NCI-H460 (cell line): ENCODE results near the gene ROR1. TPM values are rescaled to one million over a fixed set of nuclear protein-coding genes. Genes with fewer than 3 reads are reported as not detected.

ENCODE experiments used
- DNase-seq: peaks from one replicate; pipeline ENCODE4 v3.0.0-alpha.2; 2016; ENCODE audit warnings: low read depth; ENCODE audit errors: extremely low read depth
- total RNA-seq: library from RNA; depleted of rRNA; stranded (reverse); fragments of >200 nt; shearing (Covaris generic); gene quantifications from 2 replicates; pipeline ENCODE4 v1.2.3, GENCODE V29; 2014

ROR1 gene
- total RNA-seq, 1 experiment from 2014 or later = 1.6 TPM

DNA sequence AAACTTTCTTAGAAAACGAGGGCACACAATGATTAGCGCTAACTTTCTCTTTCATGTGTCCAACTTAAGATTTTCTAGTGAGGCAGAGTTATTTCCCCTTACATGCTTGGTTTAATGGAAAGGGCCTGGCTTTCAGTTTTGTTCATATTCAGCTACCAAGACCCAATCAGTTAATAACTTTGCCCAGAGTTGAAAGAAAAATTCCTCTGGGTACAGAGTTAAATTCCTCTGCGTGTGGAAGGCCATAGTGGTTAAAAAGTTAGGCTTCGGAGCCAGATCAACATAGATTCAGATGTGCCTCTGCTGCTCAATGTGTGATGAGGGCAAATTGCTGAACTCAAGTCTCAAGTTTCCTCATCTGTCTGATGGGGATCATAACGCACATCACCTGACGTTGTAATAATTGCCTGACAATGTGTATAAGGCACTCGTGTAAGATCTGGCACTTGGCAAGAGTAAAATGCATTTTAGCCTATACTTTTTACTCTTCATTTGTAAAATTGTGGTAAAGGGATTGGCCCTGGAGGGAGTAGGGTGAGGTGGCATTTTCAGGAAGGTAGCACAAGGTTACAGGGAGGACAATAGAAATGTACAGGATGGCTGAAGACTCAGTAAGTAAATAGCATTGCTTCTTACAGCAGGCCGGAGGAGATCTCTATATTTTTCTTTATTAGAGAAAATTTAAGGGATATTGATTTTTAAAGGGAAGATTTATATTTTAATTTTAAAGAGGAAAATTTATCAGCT is 103.4 kb downstream of the ROR1 start:
- no peak for DNase-seq

DNA sequence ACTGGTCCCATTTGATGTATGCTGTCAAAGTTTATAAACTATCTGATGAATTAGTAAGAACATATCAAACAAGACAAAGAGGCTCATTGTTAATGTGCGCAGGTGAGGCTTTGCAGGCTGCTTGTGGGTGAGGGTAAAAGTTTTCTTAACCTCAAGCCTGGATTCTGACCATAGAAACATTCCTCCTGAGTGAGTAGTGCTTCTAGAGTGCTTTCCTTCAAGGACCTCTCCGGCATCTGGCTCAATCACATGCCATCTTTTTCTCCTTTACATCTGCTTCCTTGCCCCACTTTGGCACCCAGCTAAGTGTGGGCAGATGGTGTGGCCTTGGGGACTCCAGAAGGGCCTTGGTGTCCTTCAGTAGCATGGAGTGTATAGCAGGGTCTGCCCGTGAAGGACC is 104.0 kb downstream of the ROR1 start:
- no peak for DNase-seq

DNA sequence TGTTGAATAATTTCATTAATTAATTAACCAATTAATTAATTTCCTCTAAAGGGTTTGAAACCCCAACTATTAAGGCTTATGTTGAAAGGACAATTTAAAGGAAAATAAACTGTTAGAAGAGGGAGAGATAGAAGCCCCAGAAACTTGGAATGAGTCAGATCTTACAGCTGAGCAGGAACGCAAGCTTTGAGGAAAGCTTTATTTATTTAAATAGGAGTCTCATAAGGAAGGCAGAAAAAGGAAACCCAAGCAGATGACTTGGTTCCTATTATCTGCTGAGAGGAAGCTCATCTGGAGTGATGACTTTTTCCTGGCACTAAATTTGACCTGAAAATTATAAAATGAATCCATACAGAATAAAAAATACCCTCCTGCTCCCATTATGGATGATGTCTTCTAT is 105.1 kb downstream of the ROR1 start:
- no peak for DNase-seq

DNA sequence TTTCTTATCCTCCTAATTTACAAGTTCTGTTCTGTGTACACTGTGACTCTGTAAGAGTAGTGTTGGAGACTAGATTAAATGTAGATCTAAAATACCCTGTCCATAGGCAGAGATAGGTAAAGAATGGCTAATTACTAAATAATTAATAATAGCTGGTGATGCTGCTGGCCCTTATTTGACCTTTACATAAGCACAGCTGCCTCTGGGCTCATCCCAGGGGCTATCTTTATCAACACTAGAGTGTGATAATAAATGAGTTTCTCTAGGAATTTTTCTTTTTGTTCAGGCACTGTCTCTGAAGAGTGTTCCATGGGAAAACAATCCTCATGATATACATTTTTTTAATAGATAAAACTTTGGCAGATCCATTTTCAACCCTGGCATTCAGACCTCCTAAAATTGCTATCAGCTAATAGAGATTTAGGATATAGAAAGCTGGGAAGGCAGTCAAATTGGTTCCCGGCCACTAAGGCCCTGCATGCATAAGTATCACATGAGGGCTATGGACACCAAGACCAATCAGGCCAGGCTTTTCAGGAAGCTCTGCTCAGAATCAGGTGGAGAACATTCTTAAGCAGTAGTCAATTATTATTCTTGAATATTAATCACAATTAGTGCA is 107.2 kb downstream of the ROR1 start:
- no peak for DNase-seq

DNA sequence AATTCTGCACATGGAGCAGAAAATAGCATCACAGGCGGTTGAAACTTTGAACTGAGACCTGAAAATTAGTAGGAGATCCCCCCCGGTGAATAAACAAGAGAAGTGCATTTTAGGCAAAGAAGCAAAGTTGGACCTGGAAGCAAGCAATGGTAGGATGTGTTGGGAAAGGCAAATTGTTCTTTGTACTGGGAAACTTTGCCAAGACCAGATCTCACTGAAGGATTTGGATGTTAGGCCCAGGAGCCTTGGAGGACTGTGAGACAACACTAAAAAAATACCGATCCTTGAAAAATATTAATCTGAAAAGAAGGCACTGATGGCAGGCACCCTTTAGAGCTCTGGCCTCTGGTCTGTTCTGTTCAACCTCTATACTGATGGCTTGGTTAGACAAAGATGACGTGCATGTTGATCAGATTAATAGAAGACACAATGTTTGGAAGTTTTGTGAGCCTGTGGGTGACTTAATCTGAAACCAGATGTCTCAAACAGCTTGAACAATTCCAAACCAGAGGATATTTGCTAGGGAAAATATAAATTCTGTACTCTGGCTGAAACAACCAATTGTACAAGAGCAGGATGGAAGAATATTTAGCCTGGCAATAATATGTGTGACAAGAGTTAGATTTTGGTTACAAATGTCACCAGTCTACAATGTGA is 108.4 kb downstream of the ROR1 start:
- no peak for DNase-seq

DNA sequence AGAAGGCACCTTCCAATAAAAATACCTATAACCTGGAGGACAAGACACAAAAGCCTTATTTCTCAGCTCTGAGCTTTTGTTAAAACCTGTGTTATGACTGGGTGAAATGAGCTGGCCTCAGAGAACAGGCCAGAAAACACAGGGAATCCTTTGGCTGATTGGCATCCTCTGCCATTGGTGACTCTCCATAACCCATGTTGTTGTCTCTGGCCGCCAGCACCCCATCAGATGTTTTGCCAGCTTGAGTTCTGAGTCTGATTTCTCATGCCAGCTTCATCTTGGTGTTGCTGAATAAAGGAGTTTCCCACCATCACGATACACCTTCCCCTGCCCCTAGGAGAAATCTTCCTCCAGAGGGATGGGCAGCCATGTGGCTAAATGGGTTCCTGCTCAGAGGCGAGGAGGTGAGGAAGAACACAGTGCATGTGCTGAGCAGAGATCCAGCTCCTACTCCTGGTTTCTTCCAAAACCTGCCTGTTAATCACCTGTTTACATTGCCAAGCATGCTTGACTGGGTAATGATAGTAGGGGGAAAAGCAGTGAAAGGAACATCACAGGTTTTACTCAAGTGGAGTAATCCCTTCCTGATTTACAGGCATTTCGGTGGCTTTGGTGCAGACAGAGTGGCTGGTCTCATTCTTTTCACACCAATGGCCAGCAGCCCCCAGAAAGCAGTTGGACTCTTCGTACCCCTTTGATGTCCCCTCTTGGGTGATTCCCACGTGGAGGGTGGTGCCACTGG is 109.8 kb downstream of the ROR1 start:
- DNase-seq = no peak

DNA sequence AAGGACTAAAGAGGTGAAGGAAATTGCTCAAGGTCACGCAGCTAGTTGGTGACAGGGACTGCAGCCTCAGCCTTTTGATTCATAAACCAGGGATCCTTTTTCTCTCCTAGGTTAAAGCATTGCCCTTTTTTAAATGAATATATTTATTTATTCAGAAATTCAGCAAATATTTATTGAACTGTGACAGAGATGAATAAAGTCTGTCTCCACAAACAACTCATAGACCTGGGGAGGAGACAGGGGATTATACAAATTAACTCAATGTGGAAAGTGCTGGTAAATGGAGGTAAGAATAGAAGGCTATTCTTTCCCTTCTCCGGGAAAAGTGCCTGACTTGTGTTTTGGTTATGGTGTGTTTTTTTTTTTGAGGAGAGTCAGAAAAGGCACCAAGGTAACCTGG is 110.7 kb downstream of the ROR1 start:
- no peak for DNase-seq

DNA sequence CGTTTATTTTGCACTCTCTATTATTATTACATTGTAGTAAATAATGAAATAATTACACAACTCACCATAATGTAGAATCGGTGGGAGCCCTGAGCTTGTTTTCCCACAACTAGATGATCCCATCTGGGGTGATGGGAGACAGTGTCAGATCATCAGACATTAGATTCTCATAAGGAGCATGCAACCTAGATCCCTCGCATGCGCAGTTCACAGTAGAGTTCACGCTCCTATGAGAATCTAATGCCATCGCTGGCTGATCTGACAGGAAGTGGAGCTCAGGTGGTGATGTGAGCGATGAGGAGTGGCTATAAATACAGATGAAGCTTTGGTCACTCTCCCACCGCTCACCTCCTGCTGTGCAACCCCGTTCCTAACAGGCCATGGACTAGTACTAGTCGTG is 112.1 kb downstream of the ROR1 start:
- DNase-seq = no peak

DNA sequence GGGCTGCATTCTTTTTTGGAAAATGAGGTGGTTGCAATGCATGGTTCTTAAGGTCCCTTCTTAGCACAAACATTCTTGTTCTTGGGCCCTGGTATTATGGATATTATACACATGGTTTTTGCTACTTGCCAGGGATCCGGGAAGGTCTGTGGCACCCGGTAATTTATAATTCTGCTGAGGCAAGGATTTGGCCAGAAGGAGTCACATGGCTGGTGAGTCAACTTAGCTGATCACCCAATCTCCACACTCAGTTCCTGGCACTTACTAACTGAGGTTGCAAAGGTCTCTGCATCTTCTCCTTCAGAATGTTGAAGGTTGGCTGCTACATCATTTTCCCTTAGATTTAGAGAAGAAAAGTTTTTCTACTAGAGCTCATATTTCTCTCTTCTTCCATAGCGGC is 112.5 kb downstream of the ROR1 start:
- no peak for DNase-seq

DNA sequence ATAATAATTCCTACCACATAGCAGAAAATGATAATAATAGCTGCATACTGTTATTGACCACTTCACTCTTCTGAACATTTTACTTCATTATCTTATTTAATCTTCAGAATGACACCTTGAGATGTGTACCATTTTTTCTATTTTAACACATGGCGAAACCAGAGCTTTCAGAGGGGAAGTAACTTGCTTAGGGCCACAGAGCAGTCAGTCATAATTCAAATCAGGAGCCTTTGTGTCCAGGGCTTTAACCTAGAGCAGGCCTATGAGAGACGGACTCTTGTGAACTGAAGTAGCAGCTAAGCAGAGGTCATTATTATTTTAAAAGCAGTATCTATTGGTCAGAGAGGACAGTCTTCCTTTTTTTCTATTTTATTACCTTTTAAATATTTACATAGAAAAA is 114.0 kb downstream of the ROR1 start:
- DNase-seq = no peak

DNA sequence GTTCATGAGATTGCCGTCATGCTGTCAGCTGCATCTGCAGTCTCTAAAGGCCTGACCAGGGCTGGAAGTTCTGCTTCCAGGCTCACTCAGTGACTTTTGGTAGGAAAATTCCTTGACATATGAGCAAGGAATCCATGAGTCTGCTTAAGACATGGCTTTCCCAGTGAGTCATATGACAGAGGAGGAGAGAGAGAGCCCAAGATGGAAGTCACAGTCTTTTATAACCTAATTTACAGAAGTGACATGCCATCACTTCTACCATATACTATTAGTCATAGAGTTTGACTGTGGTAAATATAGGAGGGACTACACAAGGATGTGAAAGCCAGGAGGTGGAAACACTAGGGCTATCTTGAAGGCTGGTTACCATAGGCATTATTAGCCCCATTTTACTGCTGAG is 115.2 kb downstream of the ROR1 start:
- no peak for DNase-seq

DNA sequence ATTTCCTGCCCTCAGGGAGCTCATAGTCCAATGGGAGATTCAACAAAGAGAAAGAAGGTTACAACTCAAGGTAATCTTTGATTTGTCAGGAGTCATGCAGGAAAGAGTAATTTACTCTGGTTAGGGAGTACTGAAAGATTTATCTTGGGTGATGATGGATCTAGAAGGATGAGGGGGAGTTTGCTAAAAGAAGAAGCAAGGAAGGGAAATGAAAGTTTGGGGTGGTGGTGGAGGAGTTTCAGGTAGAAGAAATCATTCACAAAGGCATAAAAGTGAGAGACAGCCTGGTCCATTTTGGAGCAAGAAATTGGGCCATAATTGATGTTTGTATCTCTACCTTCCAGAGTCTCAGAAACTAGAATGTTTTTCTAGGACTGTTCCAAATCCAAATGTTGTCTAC is 116.7 kb downstream of the ROR1 start:
- no peak for DNase-seq

DNA sequence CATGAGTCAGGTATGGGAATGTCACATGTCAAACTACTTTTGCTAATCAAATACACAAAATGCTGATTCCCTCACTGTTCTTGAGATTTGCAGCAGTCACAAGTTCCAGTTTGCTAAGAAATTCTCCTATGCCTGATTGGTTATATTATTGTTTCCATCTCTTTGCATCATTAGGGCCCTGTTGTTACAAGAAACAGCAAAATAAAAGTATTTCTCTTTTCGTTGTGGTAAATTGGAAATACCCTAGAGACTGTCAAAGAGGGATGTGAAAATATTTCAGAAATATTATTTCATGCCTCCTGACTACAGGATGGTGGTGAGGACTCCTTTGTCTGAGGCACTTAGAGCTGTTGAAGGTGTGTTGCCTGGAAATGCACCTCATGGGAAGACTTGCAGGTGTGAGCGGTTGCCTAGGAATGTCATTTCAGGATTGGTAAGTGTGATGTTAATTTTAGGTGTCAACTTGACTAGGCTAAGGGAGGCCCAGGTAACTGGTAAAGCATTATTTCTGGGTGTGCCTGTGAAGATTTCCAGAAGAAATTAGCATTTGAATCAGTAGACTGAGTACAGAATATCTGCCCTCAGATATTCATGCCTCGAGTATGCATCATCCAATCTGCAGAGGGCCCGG is 117.4 kb downstream of the ROR1 start:
- DNase-seq = no peak

DNA sequence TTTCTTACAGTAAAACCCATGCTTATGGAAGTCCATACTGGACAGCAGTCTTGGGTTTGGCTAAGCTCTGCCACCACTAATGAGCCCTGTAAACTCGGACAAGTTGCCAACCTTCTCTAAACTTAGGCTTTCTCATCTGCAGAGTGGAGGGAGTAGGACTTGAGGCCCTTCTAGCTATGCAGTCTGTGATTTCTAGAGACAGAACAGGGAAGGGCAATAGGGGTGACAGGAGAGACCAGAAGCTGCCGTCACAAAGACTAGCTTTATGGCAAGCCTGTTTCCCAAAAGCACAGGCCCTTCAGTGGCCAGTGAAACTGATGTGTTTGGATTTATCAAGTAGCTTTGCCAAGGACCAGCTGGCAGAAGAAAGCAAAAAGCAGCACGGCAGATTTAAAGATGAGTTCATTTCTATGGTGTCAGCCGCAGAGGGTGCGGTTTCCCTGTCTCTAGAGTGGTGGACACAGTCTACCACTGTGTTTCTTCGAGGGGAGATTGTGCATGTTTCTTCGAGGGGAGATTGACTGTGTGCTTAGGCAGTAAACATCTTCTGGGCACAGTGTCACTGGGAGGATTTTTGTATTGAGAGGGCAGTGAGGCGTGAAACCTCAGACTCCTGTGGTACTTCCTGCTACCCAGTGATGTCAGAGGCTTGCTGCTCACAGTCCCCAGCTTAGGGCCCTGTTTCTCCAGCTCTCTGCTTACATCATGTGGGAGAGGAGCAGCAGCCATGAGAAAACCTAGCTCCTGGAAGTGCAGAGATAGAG is 119.0 kb downstream of the ROR1 start:
- DNase-seq = no peak

DNA sequence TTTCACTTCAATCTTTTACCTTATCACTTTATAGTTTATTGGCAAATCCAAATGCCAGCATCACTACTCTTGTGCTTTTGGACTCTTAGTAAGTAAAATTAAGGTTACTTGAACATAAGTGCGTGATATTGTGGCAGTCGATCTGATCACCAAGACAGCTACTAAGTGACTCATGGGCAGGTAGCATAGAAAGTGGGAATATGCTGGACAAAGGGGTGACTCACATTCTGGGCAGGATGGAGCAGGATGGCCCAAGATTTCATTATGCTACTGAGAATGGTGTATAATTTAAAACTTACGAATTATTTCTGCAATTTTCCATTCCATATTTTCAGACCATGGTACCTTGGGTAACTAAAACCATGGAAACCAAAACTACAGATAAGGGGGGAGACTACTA is 120.2 kb downstream of the ROR1 start:
- no peak for DNase-seq

DNA sequence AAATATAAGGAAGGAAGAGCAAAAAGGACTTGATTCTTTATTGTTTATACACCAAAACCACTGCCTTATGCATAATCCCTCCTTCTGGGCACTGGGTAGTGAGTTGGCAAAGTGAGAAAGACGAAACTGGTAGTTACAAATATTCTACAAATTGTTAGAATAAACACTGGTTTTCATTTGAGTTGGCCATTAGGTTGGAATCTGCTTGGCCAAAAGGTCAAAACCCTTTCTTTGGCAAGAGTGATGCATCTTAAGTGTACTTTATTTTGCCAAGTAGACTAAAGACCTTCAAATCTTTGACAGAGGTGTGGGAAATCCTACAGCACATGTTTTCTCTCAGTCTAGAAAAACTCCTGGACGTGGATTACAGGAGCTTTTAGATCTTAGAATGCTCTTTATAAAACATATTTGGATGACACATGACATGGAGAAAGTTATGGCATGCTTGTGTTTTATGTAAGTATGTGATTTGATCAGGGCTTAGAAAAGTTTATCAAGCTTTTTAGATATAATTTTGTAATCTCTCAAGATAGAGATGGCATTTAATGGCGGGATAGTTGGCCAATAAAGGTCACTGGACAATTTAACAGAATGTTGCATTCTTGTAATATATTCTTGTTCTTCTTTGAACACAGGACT is 120.9 kb downstream of the ROR1 start:
- DNase-seq = no peak

DNA sequence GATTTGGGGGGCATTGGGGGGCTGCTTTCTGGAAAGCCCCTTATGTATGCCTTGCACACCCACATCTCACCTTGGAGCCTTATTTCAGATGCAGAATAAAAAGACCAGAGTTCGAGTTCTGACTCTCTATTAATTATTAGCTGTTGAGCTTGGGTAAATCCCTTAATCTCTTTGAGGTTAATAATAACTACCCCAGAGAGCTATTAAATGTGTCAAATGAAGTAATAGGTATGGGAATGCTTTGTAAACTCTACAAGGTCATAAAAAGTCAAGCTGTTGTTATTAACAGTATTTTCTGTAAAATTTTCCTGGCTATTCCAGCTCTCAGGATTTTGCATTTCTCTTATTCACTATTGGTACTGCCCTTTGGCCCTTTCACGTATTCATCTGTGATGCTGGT is 122.9 kb downstream of the ROR1 start:
- no peak for DNase-seq

DNA sequence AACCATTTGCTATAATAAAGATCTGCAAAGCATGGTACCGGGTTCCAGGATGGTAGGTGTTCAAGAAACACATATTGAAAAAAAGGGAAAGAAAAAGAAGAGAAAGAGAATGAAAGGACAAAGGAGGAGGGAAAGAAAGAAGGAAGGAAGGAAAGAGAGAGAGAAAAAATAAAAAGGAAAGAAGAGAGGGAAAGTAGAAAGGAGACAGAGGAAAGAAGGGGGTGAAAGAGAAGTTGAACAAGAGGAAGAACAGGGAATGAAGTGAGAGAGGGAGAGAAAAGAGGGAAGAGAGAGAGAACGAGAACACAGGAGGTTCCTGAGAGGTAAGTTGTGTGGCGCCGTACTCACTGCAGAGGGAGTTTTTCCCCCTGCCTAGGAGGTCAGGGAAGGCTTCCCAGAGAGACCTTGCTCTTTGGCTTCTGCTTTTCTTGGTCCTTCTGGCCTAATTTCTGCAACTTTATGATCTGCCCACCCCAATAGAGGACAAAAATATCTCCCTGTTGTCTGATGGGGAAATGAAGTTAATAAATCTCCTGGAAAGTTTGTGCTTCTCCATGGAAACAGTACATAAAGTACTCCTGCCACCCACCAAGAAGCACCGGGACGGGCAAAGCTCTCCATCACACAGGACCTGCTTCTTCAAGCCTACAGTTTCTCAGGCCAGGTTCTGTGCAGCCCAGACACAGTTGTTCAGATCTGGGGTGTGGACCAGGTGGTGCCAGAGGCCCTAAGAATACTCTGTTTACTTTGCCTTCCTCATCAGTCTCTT is 124.8 kb downstream of the ROR1 start:
- DNase-seq = no peak

DNA sequence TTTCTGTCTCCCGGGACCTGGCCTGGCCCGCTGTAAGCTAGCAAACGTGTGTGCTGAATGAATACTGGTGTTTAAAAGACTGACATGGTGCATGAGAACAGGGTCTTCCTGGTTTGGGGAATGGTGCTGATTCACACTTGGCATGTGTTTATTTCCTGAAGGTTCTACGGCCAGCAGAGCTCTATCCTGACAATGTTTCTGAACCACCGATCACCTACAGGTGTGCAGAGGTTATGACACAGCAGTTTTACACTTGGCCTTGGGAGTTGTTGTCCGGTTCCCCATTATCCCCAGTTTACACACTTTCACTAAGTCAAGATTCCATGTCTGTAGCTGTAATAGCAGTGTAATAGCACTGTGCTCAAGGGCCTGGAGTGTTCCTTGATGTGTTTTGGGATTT is 127.3 kb downstream of the ROR1 start:
- DNase-seq = no peak
